GM21367 (cell line): ENCODE data around the gene C22orf39.

Experiments used
- ATAC-seq: cut with Tn5 transposase; IDR thresholded peaks from one replicate; pipeline ENCODE4 v1.9.1; 2021; ENCODE audit not compliant: unreplicated experiment

The C22orf39 gene

GRCh38 chr22:19477321-19478044, 30.0 kb upstream of the C22orf39 start:
- no peak for ATAC-seq

GRCh38 chr22:19476023-19476422, 28.5 kb upstream of the C22orf39 start:
- ATAC-seq, result no peak

GRCh38 chr22:19473578-19473977, 26.1 kb upstream of the C22orf39 start:
- ATAC-seq, result no peak

GRCh38 chr22:19472233-19472632, 24.7 kb upstream of the C22orf39 start:
- ATAC-seq, result no peak

GRCh38 chr22:19471572-19471971, 24.1 kb upstream of the C22orf39 start:
- ATAC-seq, result no peak

GRCh38 chr22:19470010-19470409, 22.5 kb upstream of the C22orf39 start:
- no peak for ATAC-seq

GRCh38 chr22:19469421-19469820, 21.9 kb upstream of the C22orf39 start:
- ATAC-seq, result no peak

GRCh38 chr22:19467912-19468311, 20.4 kb upstream of the C22orf39 start:
- no peak for ATAC-seq

GRCh38 chr22:19466848-19467752, 19.6 kb upstream of the C22orf39 start:
- no peak for ATAC-seq

GRCh38 chr22:19466126-19466716, 18.7 kb upstream of the C22orf39 start:
- ATAC-seq, result no peak

GRCh38 chr22:19464975-19465374, 17.5 kb upstream of the C22orf39 start:
- no peak for ATAC-seq

- no peak for ATAC-seq
These were observed 17.0 kb upstream of the C22orf39 start for GRCh38 chr22:19464546-19464945.

GRCh38 chr22:19463491-19464469, 16.3 kb upstream of the C22orf39 start:
- ATAC-seq, result no peak

GRCh38 chr22:19463008-19463407, 15.5 kb upstream of the C22orf39 start:
- no peak for ATAC-seq

- ATAC-seq, result no peak
These were observed 14.0 kb upstream of the C22orf39 start for GRCh38 chr22:19461506-19461905.

GRCh38 chr22:19460036-19460435, 12.5 kb upstream of the C22orf39 start:
- ATAC-seq, result no peak

- no peak for ATAC-seq
These were observed 10.4 kb upstream of the C22orf39 start for GRCh38 chr22:19457828-19458428.

- ATAC-seq, result no peak
These were observed 9.0 kb upstream of the C22orf39 start for GRCh38 chr22:19456541-19456940.

GRCh38 chr22:19455585-19456370, 8.3 kb upstream of the C22orf39 start:
- ATAC-seq, result no peak
